ENCODE results near the gene CCDC28B. TPM values are rescaled to one million over a fixed set of nuclear protein-coding genes. Genes with fewer than 3 reads are reported as not detected.

Gene CCDC28B
- total RNA-seq, 1 experiment from 2014 or later, result 2.7 TPM

DNA sequence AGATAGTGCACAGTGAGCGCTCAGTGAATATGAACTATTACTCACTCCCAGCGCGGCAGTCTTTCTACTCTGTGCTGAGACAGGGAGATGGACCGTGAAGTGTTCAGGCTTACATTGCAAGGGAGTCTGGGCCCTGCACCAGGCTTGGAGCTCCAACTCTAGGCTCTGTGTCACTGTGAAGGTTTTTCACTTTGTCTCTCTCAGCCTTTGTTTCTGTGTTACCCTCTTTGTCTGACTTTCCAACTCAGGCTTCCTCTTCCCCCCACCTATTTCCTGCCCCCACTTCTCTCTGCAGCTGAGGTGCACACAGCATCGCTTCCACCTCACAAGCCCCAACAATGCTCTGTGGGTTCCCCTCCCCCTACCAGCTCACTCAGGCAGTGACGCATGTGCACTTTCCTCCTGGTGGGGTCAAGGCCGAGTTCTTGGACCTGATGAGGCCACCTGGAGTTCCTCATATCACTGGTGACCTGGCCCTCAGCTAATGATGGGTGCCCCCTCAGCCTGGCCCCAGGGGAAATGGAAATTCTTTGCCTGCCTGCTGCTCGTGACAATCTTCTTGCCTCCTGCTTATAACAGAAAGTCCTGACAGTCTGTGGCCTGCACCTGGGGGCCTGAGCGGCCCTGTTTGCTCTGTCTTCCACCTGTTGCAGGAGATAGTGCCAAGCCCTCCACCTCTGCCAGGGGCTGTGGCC, 49.6 kb downstream of the CCDC28B start:
- DNase-seq (ENCODE audit: extremely low read depth, low read depth), result no peak

DNA sequence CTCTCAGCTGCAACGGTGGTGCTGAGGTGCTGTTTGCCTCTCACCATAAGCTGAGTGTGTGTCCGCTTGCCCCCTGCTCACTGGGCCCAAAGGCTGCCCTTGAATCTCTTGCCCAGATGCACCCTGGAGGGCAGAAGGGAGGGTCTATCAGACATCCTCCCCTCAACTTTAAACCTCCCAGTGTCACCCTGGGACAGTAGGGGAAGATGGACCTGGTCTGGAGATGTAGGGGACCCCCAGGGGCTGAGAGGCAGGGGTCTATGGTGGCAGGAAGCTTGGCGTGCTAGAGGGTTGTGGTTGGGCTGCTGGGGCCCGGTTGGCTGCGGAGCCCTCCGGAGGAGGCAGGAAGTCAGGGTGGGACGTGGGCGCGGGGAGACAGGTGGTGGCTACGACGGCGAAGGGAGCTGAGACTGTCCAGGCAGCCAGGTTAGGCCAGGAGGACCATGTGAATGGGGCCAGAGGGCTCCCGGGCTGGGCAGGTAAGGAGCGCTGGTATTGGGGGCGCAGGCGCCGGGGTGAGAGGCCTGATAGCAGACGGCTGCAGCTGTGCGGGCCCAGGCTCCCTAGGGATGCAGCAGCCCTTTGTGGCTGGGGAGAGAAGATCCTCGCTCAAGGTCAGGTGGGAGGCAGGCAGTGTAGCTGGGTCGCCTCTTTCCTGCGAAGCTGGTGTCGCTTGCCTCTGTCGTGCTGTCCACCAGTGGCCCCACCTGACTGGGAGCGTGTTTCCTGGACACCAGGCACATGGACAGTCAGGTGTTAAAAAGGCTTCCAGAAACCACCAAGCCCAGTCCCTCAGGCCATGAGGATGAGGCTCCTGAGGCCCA, 50.7 kb downstream of the CCDC28B start, which contains the start of gene LCK:
TSS of gene LCK (plus strand) at position 373 of the 824 bp plus-strand sequence. CDS start 23,065 bp downstream, outside the sequence.
- DNase-seq (ENCODE audit: extremely low read depth, low read depth), result no peak

Other genes starting within 250 kb of the CCDC28B start
- gene KHDRBS1, start 186.7 kb upstream of the CCDC28B start, total RNA-seq (2014; rRNA removed; shearing (Covaris generic)), result 39.2 and 45.1 TPM in 2 replicates
- gene TMEM39B, start 127.7 kb upstream of the CCDC28B start, total RNA-seq (2014; rRNA removed; shearing (Covaris generic)), result 6.2 and 8.6 TPM in 2 replicates
- 34.3 and 37.3 TPM in 2 replicates for gene KPNA6, start 92.5 kb upstream of the CCDC28B start, total RNA-seq (2014; rRNA removed; shearing (Covaris generic))
- gene TXLNA, start 20.9 kb upstream of the CCDC28B start, total RNA-seq (2014; rRNA removed; shearing (Covaris generic)), result 42.2 and 46.2 TPM in 2 replicates
- 2.3 and 2.9 TPM in 2 replicates for gene IQCC, start 5.1 kb downstream of the CCDC28B start, total RNA-seq (2014; rRNA removed; shearing (Covaris generic))
- not detected in 2 replicates for gene DCDC2B, start 8.5 kb downstream of the CCDC28B start, total RNA-seq (2014; rRNA removed; shearing (Covaris generic))
- gene TMEM234, start 21.8 kb downstream of the CCDC28B start, total RNA-seq (2014; rRNA removed; shearing (Covaris generic)), result 5.4 and 6.5 TPM in 2 replicates
- gene EIF3I, start 21.8 kb downstream of the CCDC28B start, total RNA-seq (2014; rRNA removed; shearing (Covaris generic)), result 288 and 292 TPM in 2 replicates
- not detected in 2 replicates for gene FAM167B, start 46.6 kb downstream of the CCDC28B start, total RNA-seq (2014; rRNA removed; shearing (Covaris generic))
- not detected in 2 replicates for gene LCK, start 50.7 kb downstream of the CCDC28B start, total RNA-seq (2014; rRNA removed; shearing (Covaris generic))
- 34.6 and 35.6 TPM in 2 replicates for gene HDAC1, start 91.5 kb downstream of the CCDC28B start, total RNA-seq (2014; rRNA removed; shearing (Covaris generic))
- gene MARCKSL1, start 135.6 kb downstream of the CCDC28B start, total RNA-seq (2014; rRNA removed; shearing (Covaris generic)), result 16.2 and 21.6 TPM in 2 replicates
- gene FAM229A, start 161.9 kb downstream of the CCDC28B start, total RNA-seq (2014; rRNA removed; shearing (Covaris generic)), result 3.6 and 5.0 TPM in 2 replicates
- gene TSSK3, start 161.9 kb downstream of the CCDC28B start, total RNA-seq (2014; rRNA removed; shearing (Covaris generic)), result 0.57 and 0.98 TPM in 2 replicates
- 21.6 and 24.2 TPM in 2 replicates for gene BSDC1, start 193.8 kb downstream of the CCDC28B start, total RNA-seq (2014; rRNA removed; shearing (Covaris generic))

All from NCI-H460 (cell line).